Kidney epithelial cell (primary cell): ENCODE data around the gene TC2N. TPM values are rescaled to one million over a fixed set of nuclear protein-coding genes. Genes with fewer than 3 reads are reported as not detected.
"Not testable (repeated sequence)": the region's sequence is repeated elsewhere in the genome, so short reads cannot be mapped to it uniquely, and the experiment has no call there.

ENCODE experiments used
- DNase-seq: peaks from one replicate; pipeline ENCODE4 v3.0.0-alpha.2; 2010; ENCODE audit warnings: low read depth
- H3K27me3 ChIP-seq: 2 replicates; pipeline ENCODE4 v1.6.0; 2011; ENCODE audit warnings: low read length; ENCODE audit not compliant: control insufficient read depth, insufficient read depth
- H3K36me3 ChIP-seq: 2 replicates; pipeline ENCODE4 v1.5.1; 2011; ENCODE audit warnings: low read length; ENCODE audit not compliant: control insufficient read depth, insufficient read depth
- H3K4me3 ChIP-seq: 2 replicates; pipeline ENCODE4 v1.5.1; 2011; ENCODE audit warnings: low read depth, mild to moderate bottlenecking, control low read depth, low read length
- total RNA-seq: library from RNA; depleted of rRNA; stranded (reverse); fragments of >200 nt; gene quantifications from 2 replicates; pipeline ENCODE4 v1.2.3, GENCODE V29; 2015
- TF ChIP-seq, protein P1 (sequence below): IDR thresholded peaks from 2 replicates; pipeline ENCODE4 v1.5.1; 2011; ENCODE audit warnings: mild to moderate bottlenecking, moderate library complexity, low read length, control low read depth, inconsistent platforms; ENCODE audit not compliant: insufficient read depth, poor library complexity, severe bottlenecking

TC2N gene
- total RNA-seq, 1 donor from 2014 or later = 9.6 TPM

DNA sequence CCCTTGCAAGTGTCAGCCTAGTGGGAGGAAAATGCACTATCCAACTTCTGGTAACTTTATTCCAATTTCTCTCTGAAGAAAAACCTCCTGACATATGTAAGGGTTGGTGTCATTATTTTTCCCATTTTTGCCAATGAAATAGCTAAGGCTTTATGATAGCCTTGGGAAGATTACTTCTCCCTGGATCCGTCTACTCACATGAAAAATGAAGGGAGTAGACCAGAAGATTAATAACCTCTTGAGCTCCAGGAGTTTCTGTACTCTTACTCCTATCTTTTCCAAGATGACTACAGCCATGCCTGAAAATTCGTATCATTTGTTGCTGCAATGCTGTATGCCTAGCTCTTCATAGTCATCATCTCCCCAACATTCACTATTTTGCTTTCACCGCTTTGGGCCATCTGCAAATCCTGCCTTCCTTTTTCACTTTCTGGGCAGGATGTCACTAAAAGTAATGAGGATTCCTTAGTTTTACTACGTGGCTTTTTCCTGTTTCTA is 18.8 kb downstream of the TC2N start:
- DNase-seq = no peak

DNA sequence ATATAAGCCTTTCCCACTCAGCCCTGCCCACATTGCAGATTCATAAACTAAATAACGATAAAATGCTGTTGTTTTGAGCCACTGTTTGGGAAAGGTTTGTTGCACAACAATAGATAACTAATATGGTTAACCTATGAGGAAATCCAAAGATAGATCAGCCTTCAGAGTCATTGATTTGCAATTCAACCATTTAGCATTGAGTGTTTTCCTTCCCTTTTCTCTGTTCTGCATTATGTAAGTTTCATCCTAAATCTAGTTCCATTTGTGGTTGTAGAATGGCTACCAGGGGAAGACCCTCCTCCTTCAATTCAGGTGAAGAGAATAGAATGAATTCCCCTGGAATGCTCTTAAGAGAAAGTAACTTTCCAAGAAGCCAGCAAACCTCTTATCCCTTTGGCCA is 19.6 kb downstream of the TC2N start:
- Histone ChIP-seq H3K36me3 (no peaks in the 10 kb centered on the region), H3K27me3 (no peaks in the 10 kb centered on the region), H3K4me3 (no peak overlapping the region)
- TF ChIP-seq, protein P1, sequence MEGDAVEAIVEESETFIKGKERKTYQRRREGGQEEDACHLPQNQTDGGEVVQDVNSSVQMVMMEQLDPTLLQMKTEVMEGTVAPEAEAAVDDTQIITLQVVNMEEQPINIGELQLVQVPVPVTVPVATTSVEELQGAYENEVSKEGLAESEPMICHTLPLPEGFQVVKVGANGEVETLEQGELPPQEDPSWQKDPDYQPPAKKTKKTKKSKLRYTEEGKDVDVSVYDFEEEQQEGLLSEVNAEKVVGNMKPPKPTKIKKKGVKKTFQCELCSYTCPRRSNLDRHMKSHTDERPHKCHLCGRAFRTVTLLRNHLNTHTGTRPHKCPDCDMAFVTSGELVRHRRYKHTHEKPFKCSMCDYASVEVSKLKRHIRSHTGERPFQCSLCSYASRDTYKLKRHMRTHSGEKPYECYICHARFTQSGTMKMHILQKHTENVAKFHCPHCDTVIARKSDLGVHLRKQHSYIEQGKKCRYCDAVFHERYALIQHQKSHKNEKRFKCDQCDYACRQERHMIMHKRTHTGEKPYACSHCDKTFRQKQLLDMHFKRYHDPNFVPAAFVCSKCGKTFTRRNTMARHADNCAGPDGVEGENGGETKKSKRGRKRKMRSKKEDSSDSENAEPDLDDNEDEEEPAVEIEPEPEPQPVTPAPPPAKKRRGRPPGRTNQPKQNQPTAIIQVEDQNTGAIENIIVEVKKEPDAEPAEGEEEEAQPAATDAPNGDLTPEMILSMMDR = no peak
- no peak for DNase-seq

More for the DNA sequence above, 18.8 kb downstream of the TC2N start:
- Histone ChIP-seq H3K4me3 (no peak overlapping the region), H3K27me3 (no peaks in the 10 kb centered on the region), H3K36me3 (no peaks in the 10 kb centered on the region)
- TF ChIP-seq, protein P1 = no peak

DNA sequence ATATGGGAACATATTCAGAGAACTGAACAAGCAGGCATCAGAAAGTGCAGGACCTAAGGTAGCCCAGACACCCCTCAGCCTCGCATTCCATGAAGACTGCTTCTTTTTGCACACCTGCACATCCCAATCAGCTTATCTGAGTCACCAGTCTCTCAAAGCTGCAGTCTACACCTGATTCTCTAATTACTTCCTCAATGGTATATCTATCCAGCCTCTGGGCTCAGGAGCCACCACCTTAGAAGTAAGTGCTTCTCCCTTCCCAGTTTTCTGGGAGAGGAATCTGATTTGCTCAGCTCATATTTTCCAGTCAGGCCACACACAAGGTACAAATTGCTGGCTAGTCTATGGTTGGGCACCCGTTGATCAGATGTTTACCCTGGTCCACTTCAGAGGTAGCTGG is 21.7 kb downstream of the TC2N start:
- no peak for DNase-seq
- no peaks in the 10 kb centered on the region for H3K36me3 ChIP-seq

DNA sequence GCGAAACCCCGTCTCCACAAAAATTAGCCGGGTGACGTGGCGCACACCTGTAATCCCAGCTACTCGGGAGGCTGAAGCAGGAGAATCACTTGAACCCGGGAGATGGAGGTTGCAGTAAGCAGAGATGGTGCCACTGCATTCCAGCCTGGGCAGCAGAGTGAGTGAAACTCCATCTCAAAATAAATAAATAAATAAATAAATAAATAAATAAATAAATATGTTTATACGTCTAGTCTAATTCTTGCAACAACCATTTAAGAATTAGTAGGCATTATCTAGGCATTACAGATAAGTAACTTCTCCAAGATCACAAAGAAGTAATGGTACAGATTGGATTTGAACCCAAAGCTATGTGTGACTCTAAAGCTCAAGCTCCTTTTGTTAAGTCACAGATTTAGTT is 22.3 kb downstream of the TC2N start:
- not testable (repeated sequence) for H3K27me3 ChIP-seq, H3K4me3 ChIP-seq, H3K36me3 ChIP-seq, DNase-seq

More for the DNA sequence above, 21.7 kb downstream of the TC2N start:
- Histone ChIP-seq H3K27me3 (no peaks in the 10 kb centered on the region), H3K4me3 (no peak overlapping the region)
- TF ChIP-seq, protein P1 = no peak

DNA sequence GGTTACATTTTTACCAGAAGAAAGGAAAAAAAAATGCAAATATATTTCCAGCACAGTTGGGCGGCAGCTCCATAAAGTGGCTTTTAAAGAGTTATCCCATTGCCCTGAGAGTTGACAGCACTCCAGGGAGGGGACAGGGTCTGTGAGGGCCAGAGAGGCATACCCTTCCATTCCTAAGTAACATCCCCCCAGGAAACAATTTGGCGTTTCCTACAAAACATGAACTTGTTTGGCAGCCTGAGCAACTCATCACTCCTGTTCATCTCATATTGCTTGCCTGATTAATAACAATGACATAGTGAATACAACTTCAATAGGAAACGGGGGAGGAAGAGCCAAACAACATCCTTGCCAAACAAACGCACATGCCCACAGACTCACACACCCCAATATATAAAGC is 23.3 kb downstream of the TC2N start:
- no peaks in the 10 kb centered on the region for H3K36me3 ChIP-seq
- H3K27me3 ChIP-seq = no peaks in the 10 kb centered on the region
- DNase-seq = no peak
- TF ChIP-seq, protein P1 = no peak
- H3K4me3 ChIP-seq = no peak overlapping the region

DNA sequence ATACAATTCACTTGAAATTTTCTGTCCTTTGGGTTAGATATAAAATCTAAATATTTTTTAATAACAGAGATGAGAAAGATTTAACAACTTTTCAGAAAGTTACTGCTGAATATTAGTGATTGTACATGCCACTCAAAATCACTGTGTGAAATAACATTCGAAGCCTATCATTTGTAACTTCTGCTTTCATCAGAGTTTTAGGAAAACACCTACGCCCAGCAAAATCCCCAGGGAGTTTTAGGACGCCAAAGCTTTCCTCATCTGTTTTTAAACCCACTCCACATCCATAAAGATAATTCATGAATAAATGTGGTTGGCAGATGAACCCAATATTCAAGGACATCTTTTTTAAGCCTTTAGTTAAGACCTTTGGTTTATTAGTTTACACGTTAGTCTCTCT is 23.9 kb downstream of the TC2N start:
- Histone ChIP-seq H3K36me3 (no peaks in the 10 kb centered on the region), H3K4me3 (no peak overlapping the region), H3K27me3 (no peaks in the 10 kb centered on the region)
- TF ChIP-seq, protein P1 = no peak
- no peak for DNase-seq
